HepG2 (cell line): ENCODE results near the gene OR10A6. TPM values are rescaled to one million over a fixed set of nuclear protein-coding genes. Genes with fewer than 3 reads are reported as not detected.

ENCODE experiments used
- ATAC-seq: fragments of 200-7000 bp; cut with Tn5 transposase; 3 replicates; pipeline ENCODE4 v1.9.1; 2020; ENCODE audit warnings: mild to moderate bottlenecking, moderate library complexity
- BruUV-seq: library from RNA; stranded (reverse); fragments of 400-500 nt; replicated peaks from 2 replicates; lab custom pipeline; 2021; lab: Mats Ljungman, UMichigan
- CTCF ChIA-PET: fragments of 300-600 bp; formaldehyde crosslinking; extraction: SDS; loops from one replicate; lab custom pipeline; 2021; ENCODE audit warnings: low total read pairs, inconsistent platforms, low intra/inter-chr PET ratio; lab: Yijun Ruan, JAX
- POLR2A ChIA-PET: fragments of 350-600 bp; sonication (Branson Sonifier 250); formaldehyde crosslinking; loops from one replicate; lab custom pipeline; 2020; ENCODE audit warnings: antibody characterized with exemption, inconsistent platforms; lab: Yijun Ruan, JAX
- DNase-seq: peaks from one replicate; pipeline ENCODE4 v3.0.0-alpha.2; 2015; ENCODE audit warnings: low spot score
- FAIRE-seq: peaks from 3 replicates; lab custom pipeline; 2011; peaks lifted over from hg19 to GRCh38; lab: Jason Lieb, UNC
- H2AFZ ChIP-seq: one replicate; pipeline ENCODE4 v1.6.1; 2011; ENCODE audit warnings: low read length, inconsistent platforms
- H3K27ac ChIP-seq: fragments of 300-600 bp; 3 replicates; pipeline ENCODE4 v1.8.0; 2011; ENCODE audit warnings: mixed run types, mild to moderate bottlenecking, mixed read lengths, low read length, inconsistent platforms; ENCODE audit not compliant: insufficient read depth; ENCODE audit errors: extremely low read length
- H3K27me3 ChIP-seq, 2 experiments: fragments of 200-600 bp in 1 of 2; 2 replicates in 1 of 2; 3 replicates in 1 of 2; pipeline versions ENCODE4 v1.6.0 to v1.8.0; 2011; ENCODE audit warnings: low read length in 2 of 2, mild to moderate bottlenecking in 2 of 2, moderate library complexity in 2 of 2, inconsistent platforms in 1 of 2; ENCODE audit not compliant: insufficient read depth in 2 of 2, control insufficient read depth in 1 of 2
- H3K36me3 ChIP-seq, 2 experiments: fragments of 200-600 bp in 1 of 2; replicated peaks in 1 of 2; 2 replicates in 1 of 2; 3 replicates in 1 of 2; pipeline versions ENCODE4 v1.5.1 to v1.8.0; 2011; ENCODE audit warnings: low read length in 2 of 2, inconsistent platforms in 1 of 2; ENCODE audit not compliant: insufficient read depth in 2 of 2, control insufficient read depth in 1 of 2
- H3K4me1 ChIP-seq: 2 replicates; pipeline ENCODE4 v1.5.1; 2012; ENCODE audit warnings: low read length, inconsistent platforms; ENCODE audit not compliant: insufficient read depth
- H3K4me2 ChIP-seq: 2 replicates; pipeline ENCODE4 v1.6.0; 2011; ENCODE audit warnings: low read depth, low read length, inconsistent platforms
- H3K4me3 ChIP-seq, 3 experiments: fragments of 200-600 bp in 1 of 3; sonication (generic), shearing (Covaris generic) in 1 of 3; replicated peaks in 1 of 3; 2 replicates each; pipeline ENCODE4 v1.5.1; 2011 to 2016; ENCODE audit warnings: low read length in 3 of 3, inconsistent platforms in 2 of 3, low read depth in 2 of 3, mild to moderate bottlenecking in 2 of 3, control low read depth in 1 of 3, mixed read lengths in 1 of 3; ENCODE audit not compliant: insufficient read depth in 1 of 3
- H3K79me2 ChIP-seq: one replicate; pipeline ENCODE4 v1.6.1; 2011; ENCODE audit warnings: low read length, inconsistent platforms; ENCODE audit not compliant: insufficient read depth
- H3K9ac ChIP-seq: 2 replicates; pipeline ENCODE4 v1.6.0; 2011; ENCODE audit warnings: mild to moderate bottlenecking, low read depth, low read length, inconsistent platforms; ENCODE audit not compliant: insufficient read depth
- H3K9me3 ChIP-seq: 2 replicates; pipeline ENCODE4 v1.5.1; 2012; ENCODE audit warnings: mild to moderate bottlenecking, low read length
- H4K20me1 ChIP-seq: 2 replicates; pipeline ENCODE4 v1.6.0; 2011; ENCODE audit warnings: inconsistent platforms, mild to moderate bottlenecking, low read length, moderate library complexity; ENCODE audit not compliant: insufficient read depth
- KLF11 ChIP-seq: IDR thresholded peaks from 2 replicates; pipeline ENCODE4 v1.6.1; 2016; ENCODE audit warnings: missing compliant biosample characterization
- PRDM4 ChIP-seq: sonication (generic); formaldehyde crosslinking; IDR thresholded peaks from 2 replicates; pipeline ENCODE4 v1.9.0; 2021; ENCODE audit warnings: missing genetic modification reagents, borderline replicate concordance
- ZBTB40 ChIP-seq, 2 experiments: fragments of 450-650 bp in 1 of 2; sonication (generic) in 1 of 2; formaldehyde crosslinking in 1 of 2; IDR thresholded peaks; 2 replicates each; pipeline versions ENCODE4 v1.6.1 to v1.8.0; 2016 to 2022; ENCODE audit warnings: antibody characterized with exemption in 1 of 2, mild to moderate bottlenecking in 1 of 2, missing genetic modification reagents in 1 of 2
- ZNF678 ChIP-seq: sonication (generic); formaldehyde crosslinking; IDR thresholded peaks from 2 replicates; pipeline ENCODE4 v1.4.0; 2020; ENCODE audit warnings: mild to moderate bottlenecking, missing genetic modification reagents
- whole genome bisulfite sequencing: methylation state at CpG from one replicate; pipeline ENCODE4 v1.1.6; 2017; ENCODE audit warnings: low lambda C conversion rate; 5-methylcytosine and 5-hydroxymethylcytosine counted together
- in situ Hi-C: cut with HindIII; loops from 2 replicates; pipeline ENCODE4 v1.10.0; 2017; ENCODE audit warnings: low pct_unique_long_range_greater_than_20kb; ENCODE audit not compliant: extremely low pct_ligation_motif_present
- intact Hi-C: fragments of 100-400 bp; cut with micrococcal nuclease; formaldehyde crosslinking; loops from one replicate; pipeline ENCODE4 v1.10.0; 2022; ENCODE audit not compliant: unreplicated experiment
- polyA plus RNA-seq, 8 experiments: library from polyadenylated mRNA; depleted of rRNA in 3 of 8; stranded (reverse) in 7 of 8; unstranded in 1 of 8; fragments of >200 nt; fragmentation: Illumina TruSeq in 4 of 8; extraction: Trizol in 4 of 8; gene quantifications; 2 replicates each; pipeline versions ENCODE4 v1.2.1 to v1.2.3, GENCODE V29; 2011 to 2016; ENCODE audit warnings: low read depth in 4 of 8, missing spikeins in 1 of 8, mixed read lengths in 1 of 8; ENCODE audit not compliant: insufficient read depth in 1 of 8
- total RNA-seq, 5 experiments: library from RNA; depleted of rRNA; stranded (reverse); fragments of >200 nt; fragmentation: Illumina TruSeq; extraction: Trizol; gene quantifications; 2 replicates each; pipeline ENCODE4 v1.2.3, GENCODE V29; 2016; ENCODE audit warnings: low read depth in 1 of 5

OR10A6 gene
- total and polyA plus RNA-seq, 2 of the 13 experiments (the other 11 are each of a cell fraction or from before 2014, with no cell fraction given) = not detected

GRCh38 chr11:7905549-7905948 is 25.5 kb downstream of the OR10A6 start (continued):
- TF ChIP-seq ZBTB40 (IDR thresholded peaks at IDR 0.05) = no peak
- TF ChIP-seq ZBTB40 (CRISPR knock-in tag; IDR thresholded peaks at IDR 0.05) = no peak
- no peak for TF ChIP-seq ZNF678 (CRISPR knock-in tag)
- TF ChIP-seq, all 625 proteins: peak for 0

GRCh38 chr11:7904917-7905316 is 26.2 kb downstream of the OR10A6 start:
- Histone ChIP-seq H3K79me2 (no peaks in the 10 kb centered on the region), H3K27ac (no peak overlapping the region), H3K4me3 (no peak overlapping the region), H3K4me2 (no peak overlapping the region), H3K27me3 (peaks cover 0 to 3% of the 10 kb centered on the region in 2 experiments; a peak in 2 of 5 replicates), H2AFZ (no peak overlapping the region), H3K9ac (no peak overlapping the region), H3K4me1 (no peaks in the 10 kb centered on the region), H3K9me3 (no peaks in the 10 kb centered on the region), H3K36me3 (no peaks in the 10 kb centered on the region)
- ATAC-seq (no peak), DNase-seq (no peak), FAIRE-seq (no peak)
- CTCF ChIA-PET = no interaction called here
- in situ Hi-C loops = no loop called here
- POLR2A ChIA-PET = no interaction called here
- BruUV-seq = no TSS peak
- 28% methylated on average over 3 of the region's 3 CpGs for WGBS
- TF ChIP-seq KLF11 (CRISPR knock-in tag) (no peak), PRDM4 (CRISPR knock-in tag) (no peak)
- TF ChIP-seq, all 625 proteins: peak for 0
- intact Hi-C loops = no loop called here
- no peaks in the 10 kb centered on the region for H4K20me1 ChIP-seq
